ENCODE results near the gene ARHGAP22.

- TF ChIP-seq EP300 (conservative IDR thresholded peaks at IDR 0.05; ENCODE audit: poor library complexity, severe bottlenecking) (no peak), REST (IDR thresholded peaks at IDR 0.05; ENCODE audit: borderline replicate concordance) (no peak)
Measured at GRCh38 chr10:48464121-48464870, 140.6 kb downstream of the ARHGAP22 start.

All from neural cell (in vitro differentiated cells).